Measurements from ENCODE around the gene NLGN4X. TPM values are rescaled to one million over a fixed set of nuclear protein-coding genes. Genes with fewer than 3 reads are reported as not detected.

The NLGN4X gene
- polyA plus RNA-seq, 3 donors = not detected

GRCh38 chrX:6262959-6263358, 34.3 kb upstream of the NLGN4X start:
- Histone ChIP-seq H3K27me3 (ENCODE audit: control insufficient read depth in 2 of 2, insufficient read depth in 2 of 2, low read length in 2 of 2) (no peaks in the 10 kb centered on the region), H2AFZ (ENCODE audit: insufficient read depth, low read depth, low read length, poor library complexity, severe bottlenecking) (no peak overlapping the region), H3K4me2 (replicated peaks; ENCODE audit: extremely low read depth, low read length, poor library complexity, severe bottlenecking) (no peak overlapping the region), H3K4me1 (ENCODE audit: control insufficient read depth in 1 of 2, insufficient read depth in 2 of 2, low read length in 2 of 2) (no peaks in the 10 kb centered on the region), H4K20me1 (ENCODE audit: insufficient read depth, low read length) (no peaks in the 10 kb centered on the region), H3K9ac (ENCODE audit: insufficient read depth, low read length, poor library complexity, severe bottlenecking) (no peak overlapping the region), H3K79me2 (ENCODE audit: insufficient read depth, low read length) (no peaks in the 10 kb centered on the region), H3K36me3 (replicated peaks in 1 of 2; ENCODE audit: control insufficient read depth in 1 of 2, insufficient read depth in 2 of 2, low read length in 2 of 2) (no peaks in the 10 kb centered on the region), H3K27ac (ENCODE audit: low read depth in 1 of 2, low read length in 2 of 2) (no peak overlapping the region), H3K4me3 (replicated peaks in 1 of 3; ENCODE audit: low read depth in 2 of 3, low read length in 3 of 3) (no peak overlapping the region), H3K9me3 (replicated peaks in 1 of 2; ENCODE audit: control insufficient read depth in 1 of 2, insufficient read depth in 1 of 2, low read length in 2 of 2) (peaks cover 3 to 4% of the 10 kb centered on the region in 2 donors)
- Mint-ChIP-seq H3K27me3 (ENCODE audit: low read depth in 3 of 3) (no peaks in the 10 kb centered on the region), H3K4me3 (no peak overlapping the region), H3K4me1 (no peaks in the 10 kb centered on the region), H3K27ac (no peak overlapping the region), H3K9me3 (peaks cover 0 to 10% (median 0%) of the 10 kb centered on the region in 7 donors), H3K36me3 (no peaks in the 10 kb centered on the region)
- DNase-seq = no peak
- TF ChIP-seq CTCF (IDR thresholded peaks at IDR 0.05) = no peak
- intact Hi-C loops (cut with micrococcal nuclease) = no loop called here
- WGBS (ENCODE audit: insufficient coverage) = 45% methylated on average over 2 of the region's 3 CpGs

- H3K4me2 ChIP-seq (replicated peaks; ENCODE audit: extremely low read depth, low read length, poor library complexity, severe bottlenecking) = no peak overlapping the region
- H3K27ac ChIP-seq (ENCODE audit: low read depth in 1 of 2, low read length in 2 of 2) = no peak overlapping the region
- no peaks in the 10 kb centered on the region for H4K20me1 ChIP-seq (ENCODE audit: insufficient read depth, low read length)
- H3K4me3 Mint-ChIP-seq = no peak overlapping the region
- peaks cover 0 to 3% (median 0%) of the 10 kb centered on the region in 3 donors for H3K27me3 Mint-ChIP-seq (ENCODE audit: low read depth in 3 of 3)
- no peak for DNase-seq
- no peak overlapping the region for H3K27ac Mint-ChIP-seq
- no peaks in the 10 kb centered on the region for H3K27me3 ChIP-seq (ENCODE audit: control insufficient read depth in 2 of 2, insufficient read depth in 2 of 2, low read length in 2 of 2)
- no peak overlapping the region for H3K4me3 ChIP-seq (replicated peaks in 1 of 3; ENCODE audit: low read depth in 2 of 3, low read length in 3 of 3)
- H3K36me3 Mint-ChIP-seq = no peaks in the 10 kb centered on the region
- peaks cover 0 to 14% (median 3%) of the 10 kb centered on the region in 7 donors for H3K9me3 Mint-ChIP-seq
- no peak overlapping the region for H3K9ac ChIP-seq (ENCODE audit: insufficient read depth, low read length, poor library complexity, severe bottlenecking)
- no peaks in the 10 kb centered on the region for H3K36me3 ChIP-seq (replicated peaks in 1 of 2; ENCODE audit: control insufficient read depth in 1 of 2, insufficient read depth in 2 of 2, low read length in 2 of 2)
- no peaks in the 10 kb centered on the region for H3K4me1 ChIP-seq (ENCODE audit: control insufficient read depth in 1 of 2, insufficient read depth in 2 of 2, low read length in 2 of 2)
- WGBS (ENCODE audit: insufficient coverage) = no CpG with 5 or more reads among the region's 3 CpGs
- H3K9me3 ChIP-seq (replicated peaks in 1 of 2; ENCODE audit: control insufficient read depth in 1 of 2, insufficient read depth in 1 of 2, low read length in 2 of 2) = peaks cover 0 to 6% of the 10 kb centered on the region in 2 donors
- no peak for TF ChIP-seq CTCF (IDR thresholded peaks at IDR 0.05)
- H3K4me1 Mint-ChIP-seq = no peaks in the 10 kb centered on the region
- no peaks in the 10 kb centered on the region for H3K79me2 ChIP-seq (ENCODE audit: insufficient read depth, low read length)
- no peak overlapping the region for H2AFZ ChIP-seq (ENCODE audit: insufficient read depth, low read depth, low read length, poor library complexity, severe bottlenecking)
- intact Hi-C loops (cut with micrococcal nuclease) = no loop called here
Measured at GRCh38 chrX:6257025-6257424, 28.4 kb upstream of the NLGN4X start.

All from CD14-positive monocyte (primary cell).